ENCODE results near the gene TRMT61A. TPM values are rescaled to one million over a fixed set of nuclear protein-coding genes. Genes with fewer than 3 reads are reported as not detected.

TRMT61A gene
- total and polyA plus RNA-seq, 2 donors (not counting 3 experiments of a cell fraction or from before 2014, with no cell fraction given): 6.8 to 10.6 TPM

DNA sequence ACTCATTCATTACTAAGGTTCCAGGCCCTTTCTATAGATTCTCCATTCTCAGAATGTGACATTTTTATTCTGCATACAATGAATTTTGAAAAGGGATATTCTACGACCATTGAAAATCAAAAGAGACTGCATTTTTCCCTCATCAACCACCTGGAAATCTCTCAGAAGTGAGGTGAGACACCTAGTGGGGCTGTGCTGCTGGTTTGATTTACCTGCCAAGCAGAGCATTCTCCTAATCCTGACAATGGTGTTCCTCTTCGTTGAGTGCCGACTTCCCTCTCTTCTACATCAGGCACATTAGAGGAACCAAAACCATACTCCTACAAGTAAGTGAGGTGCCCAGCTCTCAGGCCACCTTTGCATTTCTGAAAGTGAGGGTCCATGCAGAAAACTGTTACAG is 21.2 kb upstream of the TRMT61A start:
- DNase-seq (ENCODE audit: low read depth, low spot score) (no peak), FAIRE-seq (no peak)
- no peak overlapping the region for H3K27ac ChIP-seq (ENCODE audit: insufficient read depth, low read depth, low read length)
- H3K36me3 ChIP-seq (ENCODE audit: control insufficient read depth in 2 of 2, extremely low read depth in 1 of 2, insufficient read depth in 2 of 2, low read length in 2 of 2): peaks cover 11 to 32% of the 10 kb centered on the region in 2 experiments
- H3K9ac ChIP-seq (replicated peaks; ENCODE audit: extremely low read depth, insufficient read depth, low read length): no peak overlapping the region
- intact Hi-C loops (cut with micrococcal nuclease): no loop called here
- H4K20me1 ChIP-seq (replicated peaks; ENCODE audit: control insufficient read depth, extremely low read depth, insufficient read depth, low read length): no peaks in the 10 kb centered on the region
- TF ChIP-seq EZH2 (IDR thresholded peaks at IDR 0.05; ENCODE audit: borderline replicate concordance, low read depth, low read length, severe bottlenecking): no peak
- TF ChIP-seq POLR2A (IDR thresholded peaks at IDR 0.05; ENCODE audit: low read depth, low read length): no peak
- TF ChIP-seq, protein P1, sequence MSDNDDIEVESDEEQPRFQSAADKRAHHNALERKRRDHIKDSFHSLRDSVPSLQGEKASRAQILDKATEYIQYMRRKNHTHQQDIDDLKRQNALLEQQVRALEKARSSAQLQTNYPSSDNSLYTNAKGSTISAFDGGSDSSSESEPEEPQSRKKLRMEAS (IDR thresholded peaks at IDR 0.05; ENCODE audit: insufficient read depth, insufficient read length): no peak
- no peak for TF ChIP-seq FOS (IDR thresholded peaks at IDR 0.05; ENCODE audit: borderline replicate concordance, insufficient read depth, low read length)
- no peak for TF ChIP-seq POLR2AphosphoS5 (IDR thresholded peaks at IDR 0.05; ENCODE audit: insufficient read depth, low read depth, low read length)
- no peak for TF ChIP-seq GATA2 (IDR thresholded peaks at IDR 0.05; ENCODE audit: insufficient read depth, insufficient read length, low read depth, low read length)
- no peak for TF ChIP-seq JUN (IDR thresholded peaks at IDR 0.05; ENCODE audit: borderline replicate concordance, insufficient read depth, insufficient read length, low read depth)
- TF ChIP-seq, protein P2, sequence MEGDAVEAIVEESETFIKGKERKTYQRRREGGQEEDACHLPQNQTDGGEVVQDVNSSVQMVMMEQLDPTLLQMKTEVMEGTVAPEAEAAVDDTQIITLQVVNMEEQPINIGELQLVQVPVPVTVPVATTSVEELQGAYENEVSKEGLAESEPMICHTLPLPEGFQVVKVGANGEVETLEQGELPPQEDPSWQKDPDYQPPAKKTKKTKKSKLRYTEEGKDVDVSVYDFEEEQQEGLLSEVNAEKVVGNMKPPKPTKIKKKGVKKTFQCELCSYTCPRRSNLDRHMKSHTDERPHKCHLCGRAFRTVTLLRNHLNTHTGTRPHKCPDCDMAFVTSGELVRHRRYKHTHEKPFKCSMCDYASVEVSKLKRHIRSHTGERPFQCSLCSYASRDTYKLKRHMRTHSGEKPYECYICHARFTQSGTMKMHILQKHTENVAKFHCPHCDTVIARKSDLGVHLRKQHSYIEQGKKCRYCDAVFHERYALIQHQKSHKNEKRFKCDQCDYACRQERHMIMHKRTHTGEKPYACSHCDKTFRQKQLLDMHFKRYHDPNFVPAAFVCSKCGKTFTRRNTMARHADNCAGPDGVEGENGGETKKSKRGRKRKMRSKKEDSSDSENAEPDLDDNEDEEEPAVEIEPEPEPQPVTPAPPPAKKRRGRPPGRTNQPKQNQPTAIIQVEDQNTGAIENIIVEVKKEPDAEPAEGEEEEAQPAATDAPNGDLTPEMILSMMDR (IDR thresholded peaks at IDR 0.05; ENCODE audit: extremely low read depth in 1 of 2, insufficient read depth in 1 of 2, low read depth in 1 of 2, low read length in 2 of 2): no peak
- TF ChIP-seq MYC (IDR thresholded peaks at IDR 0.05; ENCODE audit: low read depth, low read length): no peak
- no TSS peak for BruUV-seq (replicated peaks)
- no peaks in the 10 kb centered on the region for H3K27me3 ChIP-seq (ENCODE audit: control insufficient read depth in 2 of 2, insufficient read depth in 2 of 2, low read length in 2 of 2)
- ChIA-PET CTCF (interaction anchor here (1.2 kb wide), 2 partner anchors 11 to 33 kb away, joined by 4 to 8 read pairs; no protein-coding TSS in a partner anchor), POLR2A (interaction anchor here (0.6 kb wide), 1 partner anchor 61 kb away, joined by 5 read pairs; no protein-coding TSS in a partner anchor)
- no peaks in the 10 kb centered on the region for H3K9me1 ChIP-seq (replicated peaks; ENCODE audit: control insufficient read depth, extremely low read depth, insufficient read depth, low read length)
- no peak overlapping the region for H3K4me2 ChIP-seq (ENCODE audit: insufficient read depth, low read length)
- no peaks in the 10 kb centered on the region for H3K9me3 ChIP-seq (replicated peaks; ENCODE audit: control insufficient read depth, insufficient read depth, low read length)
- no peak overlapping the region for H2AFZ ChIP-seq (ENCODE audit: low read depth, low read length)
- dilution Hi-C loops (cut with MboI; ENCODE audit: extremely low pct_ligation_motif_present, low sequenced_read_pairs): no loop called here
- no peaks in the 10 kb centered on the region for H3K4me1 ChIP-seq (ENCODE audit: control insufficient read depth, extremely low read depth, insufficient read depth, low read length)
- H3K4me3 ChIP-seq (replicated peaks in 1 of 3; ENCODE audit: insufficient read depth in 1 of 3, low read depth in 1 of 3, low read length in 3 of 3): no peak overlapping the region
- no peaks in the 10 kb centered on the region for H3K79me2 ChIP-seq (ENCODE audit: control insufficient read depth, insufficient read depth, low read length)
